Vagina (tissue), 2 donors: ENCODE results near the gene ARMC8.

Experiments
- POLR2A ChIP-seq, 2 donors: fragments of 450-650 bp; IDR thresholded peaks; one replicate each; pipeline ENCODE4 v1.6.1; 2017; ENCODE audit warnings: antibody characterized with exemption in 2 of 2, mild to moderate bottlenecking in 2 of 2, moderate library complexity in 2 of 2
- POLR2AphosphoS5 ChIP-seq, 2 donors: sonication (generic); formaldehyde crosslinking; IDR thresholded peaks; one replicate each; pipeline ENCODE4 v1.9.0; 2017; ENCODE audit warnings: antibody characterized with exemption in 2 of 2, mild to moderate bottlenecking in 2 of 2, low read depth in 1 of 2; ENCODE audit not compliant: insufficient read depth in 1 of 2
- TF ChIP-seq, protein P1 (sequence below), 3 experiments: fragments of 450-650 bp in 2 of 3; fragments of 200-600 bp in 1 of 3; sonication (generic) in 1 of 3; IDR thresholded peaks; one replicate each; pipeline ENCODE4 v1.5.1; 2017 to 2019; ENCODE audit warnings: antibody characterized with exemption in 3 of 3, mild to moderate bottlenecking in 2 of 3, moderate library complexity in 2 of 3

- TF ChIP-seq POLR2A (IDR thresholded peaks at IDR 0.05) = no peak
- no peak for TF ChIP-seq POLR2AphosphoS5 (IDR thresholded peaks at IDR 0.05; ENCODE audit: insufficient read depth in 1 of 2, low read depth in 1 of 2)
- TF ChIP-seq, protein P1, sequence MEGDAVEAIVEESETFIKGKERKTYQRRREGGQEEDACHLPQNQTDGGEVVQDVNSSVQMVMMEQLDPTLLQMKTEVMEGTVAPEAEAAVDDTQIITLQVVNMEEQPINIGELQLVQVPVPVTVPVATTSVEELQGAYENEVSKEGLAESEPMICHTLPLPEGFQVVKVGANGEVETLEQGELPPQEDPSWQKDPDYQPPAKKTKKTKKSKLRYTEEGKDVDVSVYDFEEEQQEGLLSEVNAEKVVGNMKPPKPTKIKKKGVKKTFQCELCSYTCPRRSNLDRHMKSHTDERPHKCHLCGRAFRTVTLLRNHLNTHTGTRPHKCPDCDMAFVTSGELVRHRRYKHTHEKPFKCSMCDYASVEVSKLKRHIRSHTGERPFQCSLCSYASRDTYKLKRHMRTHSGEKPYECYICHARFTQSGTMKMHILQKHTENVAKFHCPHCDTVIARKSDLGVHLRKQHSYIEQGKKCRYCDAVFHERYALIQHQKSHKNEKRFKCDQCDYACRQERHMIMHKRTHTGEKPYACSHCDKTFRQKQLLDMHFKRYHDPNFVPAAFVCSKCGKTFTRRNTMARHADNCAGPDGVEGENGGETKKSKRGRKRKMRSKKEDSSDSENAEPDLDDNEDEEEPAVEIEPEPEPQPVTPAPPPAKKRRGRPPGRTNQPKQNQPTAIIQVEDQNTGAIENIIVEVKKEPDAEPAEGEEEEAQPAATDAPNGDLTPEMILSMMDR (IDR thresholded peaks at IDR 0.05) = no peak
Measured at GRCh38 chr3:138336454-138336999, 149.4 kb downstream of the ARMC8 start.
